Suprapubic skin (tissue), 3 donors: ENCODE data around the gene CXorf58.

Experiments used
- CTCF ChIP-seq, 2 donors: fragments of 200-600 bp in 1 of 2; fragments of 450-650 bp in 1 of 2; sonication (generic) in 1 of 2; IDR thresholded peaks; one replicate each; pipeline ENCODE4 v1.5.1; 2016 to 2019; ENCODE audit warnings: antibody characterized with exemption in 2 of 2, mild to moderate bottlenecking in 1 of 2, moderate library complexity in 1 of 2
- EP300 ChIP-seq: sonication (generic); formaldehyde crosslinking; IDR thresholded peaks from one replicate; pipeline ENCODE4 v1.6.1; 2017; ENCODE audit warnings: antibody characterized with exemption

- TF ChIP-seq CTCF (IDR thresholded peaks at IDR 0.05) (no peak), EP300 (no peak)
Measured at GRCh38 chrX:23981222-23981621, 73.4 kb downstream of the CXorf58 start.
